GM21528 (cell line): ENCODE data around the gene OSBPL3.
"Not testable (repeated sequence)": the region's sequence is repeated elsewhere in the genome, so short reads cannot be mapped to it uniquely, and the experiment has no call there.

Experiments used
- ATAC-seq: cut with Tn5 transposase; IDR thresholded peaks from one replicate; pipeline ENCODE4 v1.9.1; 2021; ENCODE audit warnings: mild to moderate bottlenecking, moderate library complexity; ENCODE audit not compliant: unreplicated experiment, low FRiP score

OSBPL3 gene

DNA sequence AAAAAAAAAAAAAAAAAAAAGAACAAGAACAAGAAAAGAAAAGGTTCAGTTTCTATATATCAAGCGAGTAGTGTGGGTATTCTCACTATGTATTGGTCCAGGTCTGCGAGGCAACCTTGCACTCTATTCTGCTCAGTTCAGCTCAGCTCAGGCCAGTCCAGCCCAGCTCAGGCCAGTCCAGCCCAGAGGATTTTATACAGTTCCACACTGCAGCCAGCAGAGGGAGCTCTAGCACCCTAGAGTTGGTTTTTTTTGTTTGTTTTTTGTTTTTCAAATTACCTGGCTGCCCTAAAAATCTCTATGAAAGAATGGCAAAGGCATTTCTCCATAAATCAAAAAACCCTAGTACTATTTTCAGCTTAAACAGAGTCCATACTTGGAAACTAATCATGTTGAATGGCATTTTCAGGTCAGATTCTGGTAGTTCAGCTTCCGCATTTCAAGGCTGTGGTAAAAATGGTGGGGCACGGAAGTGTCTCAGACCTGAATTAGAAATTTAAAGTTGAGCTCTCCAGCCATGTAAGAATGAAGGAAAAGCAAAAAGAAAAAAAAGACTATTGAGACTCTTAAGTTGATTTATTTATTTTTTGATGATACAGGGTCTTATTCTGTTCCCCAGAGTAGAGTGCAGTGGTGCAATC is 167.6 kb downstream of the OSBPL3 start:
- peak; percentile 55 for ATAC-seq

DNA sequence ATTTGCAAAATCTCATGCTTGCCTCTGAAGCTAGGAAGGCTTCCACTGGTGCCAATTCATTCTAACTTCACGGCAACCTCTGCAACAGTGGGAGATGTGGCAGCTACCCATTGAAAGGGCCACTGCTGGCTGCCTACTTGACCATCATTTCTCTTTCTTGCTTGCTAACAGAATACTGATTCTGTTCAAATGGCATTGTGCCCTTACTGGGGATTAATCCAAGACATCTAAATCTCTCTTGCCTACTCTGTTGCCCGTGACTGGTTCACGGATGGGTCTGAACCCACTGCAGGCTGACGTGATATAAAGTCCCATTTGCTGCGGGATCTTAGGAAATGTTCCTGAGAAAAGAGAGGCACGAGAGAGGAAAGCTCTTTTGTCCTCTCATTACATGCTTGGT is 171.5 kb downstream of the OSBPL3 start:
- no peak for ATAC-seq

DNA sequence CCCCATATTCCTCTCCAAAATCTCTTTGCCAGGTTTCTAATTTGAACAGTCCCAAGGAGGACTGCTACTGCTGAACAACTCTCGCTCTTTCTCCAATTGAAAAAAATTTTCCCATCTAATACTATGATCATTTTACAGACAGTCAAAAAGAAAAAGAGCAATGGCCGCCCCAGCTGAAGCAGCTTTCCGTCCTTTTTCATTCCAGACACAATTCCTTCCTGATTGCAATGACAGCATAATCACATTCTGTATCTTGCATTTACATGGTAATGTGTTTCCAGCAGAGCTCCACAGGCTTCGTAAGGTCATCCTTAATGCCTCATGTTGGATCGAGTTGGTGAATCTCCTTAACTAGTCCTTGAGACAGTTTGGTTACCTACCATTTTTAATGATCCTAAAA is 177.7 kb downstream of the OSBPL3 start:
- ATAC-seq = no peak

DNA sequence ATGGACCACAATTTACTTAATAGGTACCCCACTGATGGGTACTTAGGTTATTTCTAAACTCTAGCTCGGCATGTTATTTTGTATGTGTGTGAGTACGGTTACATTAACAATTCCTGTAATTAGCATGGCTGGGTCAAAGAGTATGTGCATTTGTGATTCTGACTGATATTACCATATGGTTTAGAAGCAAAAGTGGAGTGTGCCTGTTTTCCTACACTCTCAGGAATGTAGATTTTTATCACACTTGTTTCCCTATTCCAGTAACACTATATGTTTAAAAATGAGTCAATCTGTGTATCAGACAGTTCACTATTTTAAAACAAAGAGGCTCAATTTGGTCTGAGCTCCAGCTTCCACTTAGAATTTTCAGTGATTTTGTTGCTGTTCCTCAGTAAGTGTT is 178.1 kb downstream of the OSBPL3 start:
- ATAC-seq = no peak

DNA sequence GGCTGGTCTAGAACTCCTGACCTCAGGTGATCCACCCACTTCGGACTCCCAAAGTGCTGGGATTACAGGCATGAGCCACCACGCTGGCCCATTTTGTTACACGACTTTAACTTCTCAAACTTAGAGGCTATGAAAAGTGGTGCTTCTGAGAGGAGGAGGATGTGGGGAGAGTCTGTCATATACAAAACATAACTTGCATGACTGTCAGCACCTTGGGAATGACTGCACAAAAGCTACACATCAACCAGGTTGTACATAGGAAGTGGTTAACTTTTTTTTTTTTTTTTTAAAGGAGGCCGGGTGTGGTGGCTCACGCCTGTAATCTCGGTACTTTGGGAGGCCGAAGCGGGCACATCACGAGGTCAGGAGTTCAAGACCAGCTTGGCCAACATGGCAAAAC is 179.3 kb downstream of the OSBPL3 start:
- ATAC-seq = no peak

DNA sequence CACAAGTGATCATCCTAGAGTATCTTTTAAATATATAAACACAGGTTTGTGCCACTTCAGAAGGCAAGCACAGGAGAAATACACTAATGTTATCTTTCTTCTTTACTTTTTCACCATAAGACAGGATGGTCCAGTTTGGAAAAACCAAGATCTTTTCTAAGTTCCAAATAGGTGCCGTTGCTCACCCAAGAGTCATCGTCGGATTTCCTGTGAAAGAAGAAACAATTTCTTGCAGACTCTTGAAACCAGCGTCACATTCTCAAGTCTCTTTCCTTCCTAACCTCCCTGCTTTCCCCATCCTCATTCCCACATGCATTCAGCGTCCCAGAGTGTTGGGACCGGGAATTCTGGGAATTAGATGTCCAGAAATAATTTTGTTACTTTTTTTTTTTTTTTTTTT is 179.9 kb downstream of the OSBPL3 start:
- no peak for ATAC-seq

DNA sequence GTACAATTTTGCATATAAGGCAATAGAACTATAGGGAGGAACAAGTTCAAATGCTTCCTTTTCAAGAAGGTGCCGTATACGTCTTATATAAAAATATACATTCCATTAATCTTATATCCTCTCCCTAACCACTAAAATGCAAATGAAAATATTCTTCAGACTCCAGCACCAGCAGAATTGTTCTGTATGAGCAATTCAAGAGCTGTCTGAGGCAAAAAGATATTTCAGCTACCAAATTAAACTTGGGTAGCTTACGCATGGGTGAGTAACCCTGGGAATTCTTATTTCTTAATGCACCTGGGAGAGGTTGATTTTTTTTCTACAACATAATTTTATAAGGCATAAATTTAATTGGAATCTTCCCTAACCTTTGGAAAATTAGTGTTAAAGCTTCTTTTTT is 180.5 kb downstream of the OSBPL3 start:
- ATAC-seq = no peak

DNA sequence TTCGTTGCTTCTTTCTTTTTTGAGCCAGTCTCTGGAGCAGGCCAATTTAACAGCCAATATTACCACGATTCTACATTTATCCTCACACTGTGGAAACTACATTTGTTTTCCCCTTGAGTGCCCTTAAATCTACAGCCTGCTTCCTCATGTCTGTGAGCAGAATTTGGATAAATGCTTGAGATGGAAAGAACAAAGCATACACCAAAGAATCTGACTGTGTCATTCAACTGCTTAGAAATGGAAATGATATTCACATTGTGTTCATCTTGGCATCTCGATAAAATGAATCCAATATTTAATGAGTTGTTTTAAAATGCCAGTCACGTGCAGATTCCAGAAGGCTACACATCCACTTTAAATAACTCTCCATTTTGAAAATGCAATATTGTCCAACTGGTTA is 181.7 kb downstream of the OSBPL3 start:
- ATAC-seq = no peak

DNA sequence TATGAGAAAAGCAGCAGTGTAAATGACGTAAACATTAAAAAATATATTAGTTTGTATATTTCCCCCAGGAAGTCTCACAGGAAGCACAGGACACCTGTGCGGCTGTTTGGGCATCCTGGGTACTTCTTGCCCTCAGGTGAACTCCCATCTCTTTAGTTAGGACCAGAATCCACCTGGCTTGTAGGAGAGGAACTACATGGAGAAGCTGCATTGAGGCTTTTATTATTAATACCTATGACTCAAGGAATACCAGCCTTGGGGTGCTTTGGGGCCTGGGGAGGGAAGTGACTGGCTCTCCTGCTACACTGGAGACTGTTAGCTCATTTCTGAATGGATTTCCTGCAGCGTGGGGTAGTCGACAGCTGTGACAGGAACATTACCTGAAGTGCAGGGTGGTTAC is 182.7 kb downstream of the OSBPL3 start:
- no peak for ATAC-seq

DNA sequence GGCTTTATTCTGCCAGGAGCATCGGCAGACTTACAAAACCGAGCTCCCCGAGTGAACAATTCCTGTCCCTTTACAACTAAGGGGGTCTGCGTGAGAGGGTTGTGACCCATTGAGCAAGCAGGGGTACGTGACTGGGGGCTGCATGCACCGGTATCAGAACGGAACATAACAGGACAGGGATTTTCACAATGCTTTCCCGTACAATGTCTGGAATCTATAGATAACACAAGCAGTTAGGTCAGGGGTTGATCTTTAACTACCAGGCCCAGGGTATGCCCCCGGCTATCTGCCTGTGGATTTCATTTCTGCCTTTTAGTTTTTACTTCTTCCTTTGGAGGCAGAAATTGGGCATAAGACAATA is 184.6 kb downstream of the OSBPL3 start:
- no peak for ATAC-seq

DNA sequence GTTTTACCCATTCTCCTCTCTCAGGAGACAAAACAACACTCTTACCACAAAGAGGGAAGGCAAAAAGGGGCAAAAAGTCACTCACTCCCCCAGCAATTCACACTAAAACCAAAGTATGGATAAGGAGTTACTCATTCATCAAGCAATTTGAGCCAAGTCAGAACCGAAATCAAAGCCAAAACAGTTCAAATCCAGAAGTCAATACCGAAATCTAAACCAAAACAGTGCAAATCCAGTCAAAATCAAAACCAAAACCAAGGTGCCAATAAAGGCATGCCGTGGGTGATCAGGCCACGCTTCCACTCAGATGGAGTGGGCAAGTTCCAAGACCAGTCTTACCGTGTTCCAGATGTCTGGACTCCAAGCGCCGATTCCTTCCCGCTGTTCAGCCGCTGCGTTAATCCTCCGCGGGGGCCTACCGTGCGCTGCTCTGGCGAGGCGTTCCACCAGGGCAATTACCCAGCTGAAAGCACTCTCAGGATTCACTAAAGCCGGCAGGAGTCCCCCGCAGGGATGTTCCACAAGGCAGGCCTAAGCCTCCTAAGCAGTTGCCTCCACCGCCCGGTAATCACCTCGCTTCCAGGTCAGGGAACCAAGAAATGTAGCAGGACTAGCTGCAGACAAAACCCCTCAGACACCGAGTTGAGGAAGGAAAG is 185.1 kb downstream of the OSBPL3 start:
- ATAC-seq = not testable (repeated sequence)

DNA sequence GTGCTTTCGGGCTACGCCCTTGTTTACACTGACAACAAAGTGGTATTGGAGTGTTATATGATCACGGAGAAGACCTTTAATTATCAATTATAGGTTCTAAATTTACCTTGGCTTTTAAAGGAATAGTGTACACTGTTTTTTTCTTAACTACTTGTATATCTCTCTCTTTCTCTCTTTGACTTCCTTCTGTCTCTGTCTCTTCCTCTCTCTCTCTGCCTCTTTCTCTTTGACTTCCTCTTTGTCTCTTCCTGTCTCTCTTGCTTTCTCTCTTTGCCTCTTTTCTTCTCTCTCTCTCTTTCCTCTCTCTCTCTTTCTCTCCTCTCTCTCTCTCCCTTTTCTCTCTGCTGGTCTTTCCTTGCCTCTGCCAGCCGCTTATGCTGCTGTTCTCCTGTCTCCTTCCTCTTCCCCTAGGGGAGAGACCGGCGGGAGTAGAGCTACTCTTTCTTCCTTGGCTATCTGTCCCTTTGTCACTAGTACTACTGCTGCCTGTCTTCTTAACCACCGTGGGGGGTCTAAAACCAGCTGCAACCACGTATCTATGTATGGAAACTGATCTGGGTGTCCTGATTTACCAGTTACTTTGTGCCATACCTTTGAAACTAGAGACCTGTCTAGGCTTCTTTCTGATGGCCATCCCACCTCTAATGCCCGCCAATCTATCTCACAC is 185.9 kb downstream of the OSBPL3 start:
- no peak for ATAC-seq

DNA sequence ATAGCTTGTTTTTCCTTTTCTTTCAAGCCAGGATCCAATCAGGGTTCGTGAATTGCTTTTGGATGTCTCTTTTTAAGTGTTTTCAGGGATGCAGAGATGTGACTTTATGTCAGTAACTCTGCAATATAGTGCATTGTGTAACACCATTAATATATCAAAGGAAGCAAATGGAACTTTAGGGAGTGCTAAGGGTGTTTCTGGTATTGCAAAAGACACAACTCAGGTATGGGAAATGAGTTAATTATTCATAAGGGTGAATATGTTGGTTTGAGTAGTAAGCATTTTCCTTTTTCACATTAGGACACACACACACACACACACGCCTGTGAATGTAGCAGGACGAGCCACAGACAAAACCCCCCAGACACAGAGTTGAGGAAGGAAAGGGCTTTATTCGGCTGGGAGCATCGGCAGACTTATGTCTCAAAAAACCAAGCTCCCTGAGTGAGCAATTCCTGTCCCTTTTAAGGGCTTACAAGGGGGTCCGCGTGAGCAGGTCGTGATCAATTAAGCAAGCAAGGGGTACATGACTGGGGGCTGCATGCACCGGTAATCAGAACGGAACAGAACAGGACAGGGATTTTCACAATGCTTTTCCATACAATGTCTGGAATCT is 190.9 kb downstream of the OSBPL3 start:
- ATAC-seq = no peak

DNA sequence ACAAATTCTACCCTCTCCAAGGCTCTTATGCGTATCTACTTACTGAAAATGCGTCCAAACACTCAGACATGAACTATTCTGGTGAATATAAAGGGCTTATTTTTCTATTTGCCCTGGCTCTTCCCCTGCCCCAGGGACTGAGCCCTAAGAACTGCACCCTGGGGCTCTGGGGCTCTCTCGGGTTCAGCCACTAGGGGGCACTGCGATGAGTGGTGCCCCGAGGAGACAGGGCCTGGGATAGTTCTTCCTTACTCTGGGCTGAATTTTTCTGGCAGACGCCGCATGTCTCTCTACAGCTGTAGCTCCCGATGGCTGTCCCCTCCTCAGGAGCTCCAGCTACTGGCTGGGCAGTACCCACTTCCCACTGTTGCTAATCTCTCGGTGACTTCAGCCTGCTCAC is 191.9 kb downstream of the OSBPL3 start:
- ATAC-seq = no peak

DNA sequence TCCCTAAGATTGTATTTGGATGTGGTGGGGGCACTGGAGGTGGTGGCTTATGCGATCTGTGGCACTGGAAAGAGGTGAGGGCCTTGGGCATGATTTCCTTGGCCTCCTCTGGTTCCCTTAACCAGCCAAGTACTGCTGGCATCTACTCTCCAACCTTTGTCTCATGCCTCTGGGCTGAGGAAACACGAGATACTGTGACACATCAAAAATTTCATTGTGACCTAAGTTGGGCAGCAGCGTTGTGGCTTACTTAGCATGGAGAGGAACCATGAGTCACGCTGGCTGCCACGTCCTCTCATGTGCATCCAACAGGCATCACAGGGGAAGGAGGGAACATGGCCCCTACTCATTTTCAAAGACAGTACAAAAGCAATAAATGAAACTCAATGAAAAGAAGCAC is 193.0 kb downstream of the OSBPL3 start:
- no peak for ATAC-seq

DNA sequence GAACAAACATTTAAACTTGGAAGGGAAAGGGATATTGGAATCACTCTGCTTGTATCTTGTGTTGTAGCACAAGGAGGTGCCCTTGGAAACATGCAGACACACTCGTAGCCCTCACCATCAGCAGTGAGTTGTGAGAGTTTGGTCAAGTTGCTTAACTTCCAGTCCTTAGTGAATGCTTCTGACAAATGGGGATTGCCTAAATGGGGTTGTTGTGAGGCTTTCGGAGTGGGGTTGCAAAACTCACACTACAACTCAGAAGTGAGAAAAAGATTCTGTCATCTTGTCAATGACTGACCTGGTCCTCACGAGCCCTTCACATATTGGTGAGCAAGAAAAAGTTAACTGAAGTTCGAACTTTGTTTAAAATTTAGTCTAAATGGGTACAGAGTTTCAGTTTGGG is 193.7 kb downstream of the OSBPL3 start:
- ATAC-seq = no peak

DNA sequence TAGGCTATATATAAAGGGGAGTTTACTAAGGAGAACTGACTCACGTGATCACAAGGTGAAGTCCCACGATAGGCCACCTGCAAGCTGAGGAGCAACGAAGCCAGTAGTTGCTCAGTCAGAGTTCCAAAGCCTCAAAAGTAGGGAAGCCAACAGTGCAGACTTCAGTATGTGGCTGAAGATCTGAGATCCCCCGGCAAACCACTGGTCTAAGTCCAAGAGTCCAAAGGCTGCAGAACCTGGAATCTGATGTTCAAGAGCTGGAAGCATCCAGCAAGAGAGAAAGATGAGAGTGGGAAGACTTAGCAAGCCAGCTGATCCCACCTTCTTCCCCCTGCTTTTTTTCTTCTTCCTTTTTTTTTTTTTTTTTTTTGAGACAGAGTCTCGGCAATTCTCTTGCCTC is 195.7 kb downstream of the OSBPL3 start:
- ATAC-seq = no peak

DNA sequence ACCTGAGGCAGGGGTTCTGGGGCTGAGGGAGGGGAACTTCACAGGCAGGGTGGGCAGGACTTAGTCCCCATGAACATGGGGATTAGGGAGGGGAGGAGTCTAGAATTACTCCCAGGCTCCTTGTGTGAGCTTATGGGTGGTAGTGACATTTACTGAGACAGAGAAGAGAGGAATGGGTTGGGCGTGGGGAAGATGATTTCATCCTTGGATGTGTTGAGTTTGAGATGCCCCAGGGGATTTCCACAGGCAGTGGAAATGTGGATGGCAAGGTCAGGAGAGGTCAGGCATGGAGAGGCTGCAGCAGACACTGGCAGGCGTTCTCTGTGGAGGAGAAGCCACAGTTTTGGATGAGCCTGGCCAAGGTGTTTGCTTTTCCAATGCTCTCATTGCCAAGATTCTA is 196.3 kb downstream of the OSBPL3 start:
- ATAC-seq = no peak

DNA sequence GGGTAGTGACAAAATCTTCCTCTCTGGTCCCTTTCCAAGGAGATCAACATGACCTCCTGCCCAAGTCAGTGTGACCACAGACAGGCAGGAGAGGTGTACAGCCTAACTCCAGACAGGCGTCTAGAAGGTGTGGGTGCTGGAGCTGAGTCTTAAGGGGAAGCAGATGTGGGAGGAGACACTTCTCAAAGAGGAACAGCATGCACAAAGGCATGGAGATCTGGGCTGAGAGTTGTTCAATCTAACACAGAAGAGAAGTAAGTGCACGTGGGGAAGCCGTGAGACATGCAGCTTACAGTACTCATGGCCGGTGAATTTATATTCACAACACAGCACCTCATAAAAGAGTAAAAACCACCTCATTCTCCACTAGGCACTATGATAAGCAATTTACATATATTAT is 198.9 kb downstream of the OSBPL3 start:
- no peak for ATAC-seq

DNA sequence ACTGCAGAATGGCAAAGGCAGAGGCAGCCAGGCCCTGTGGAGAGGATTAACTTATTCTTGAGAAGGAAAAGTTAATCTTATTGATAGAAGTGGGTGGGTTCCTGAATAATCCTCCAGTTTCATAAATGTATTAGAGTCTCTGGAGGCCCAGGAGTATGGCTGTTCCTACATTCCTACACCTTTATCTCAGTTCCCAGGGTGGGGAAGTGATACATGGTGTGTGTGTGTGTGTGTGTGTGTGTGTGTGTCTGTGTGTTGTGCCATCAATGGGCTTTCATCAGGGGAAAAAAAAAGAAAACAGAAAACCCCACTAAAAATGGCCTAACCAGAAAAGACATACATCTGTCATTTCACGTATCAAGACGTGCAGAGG is 200.7 kb downstream of the OSBPL3 start:
- no peak for ATAC-seq

DNA sequence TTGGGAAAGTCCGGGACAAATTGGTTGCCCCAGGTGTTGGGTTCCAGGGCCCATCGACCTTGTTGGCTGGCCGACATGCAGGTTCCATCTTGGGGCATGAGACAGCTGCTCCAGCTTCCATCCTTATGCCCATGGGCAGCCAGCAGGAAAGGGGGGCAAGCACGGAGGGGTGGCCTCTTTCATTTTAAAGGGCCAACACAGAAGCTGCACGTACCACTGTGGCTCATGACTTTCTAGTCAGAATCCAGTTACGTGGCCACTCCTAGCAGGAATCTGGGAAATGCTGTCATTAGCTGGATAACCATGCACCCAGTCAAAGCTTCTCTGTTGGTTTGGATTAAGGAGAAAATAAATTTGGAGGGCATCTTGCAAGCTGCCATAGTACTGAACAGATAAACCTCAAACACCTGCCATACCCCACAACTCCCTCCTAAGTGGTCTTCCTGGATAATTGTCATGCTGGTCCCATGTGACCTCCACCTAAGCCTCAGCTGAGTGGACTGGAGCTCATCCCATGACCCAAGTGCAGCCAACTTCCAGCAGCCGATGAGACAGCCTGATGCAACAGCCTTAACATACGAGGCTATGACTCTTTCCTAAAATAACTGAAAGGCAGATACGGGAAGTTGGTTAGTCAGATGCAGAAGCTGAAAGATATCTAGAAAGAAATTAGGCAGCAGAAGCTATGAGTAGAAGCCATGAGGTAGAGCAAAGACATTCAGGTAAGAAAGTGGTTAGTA is 201.3 kb downstream of the OSBPL3 start:
- ATAC-seq = no peak
